ENCODE measurements around the gene ZFP64. TPM values are rescaled to one million over a fixed set of nuclear protein-coding genes. Genes with fewer than 3 reads are reported as not detected.

Gene ZFP64
- polyA plus RNA-seq, 1 experiment: 29.0 TPM

- Histone ChIP-seq H3K4me3 (ENCODE audit: low read depth, low read length) (no peak overlapping the region), H3K36me3 (ENCODE audit: control insufficient read depth, insufficient read depth, low read length) (no peaks in the 10 kb centered on the region), H3K27me3 (ENCODE audit: control insufficient read depth, insufficient read depth, low read length) (no peaks in the 10 kb centered on the region)
- POLR2A ChIA-PET: no interaction called here
- DNase-seq (ENCODE audit: low read depth): no peak
- TF ChIP-seq CTCF (IDR thresholded peaks at IDR 0.05; ENCODE audit: insufficient read depth, low read depth, low read length): no peak
- CTCF ChIA-PET: interaction anchor here (1.0 kb wide), 1 partner anchor 22 kb away, joined by 3 read pairs; no protein-coding TSS in a partner anchor
Observed at GRCh38 chr20:52132337-52132736, 59.2 kb downstream of the ZFP64 start.

GRCh38 chr20:52131048-52131643 lies 60.4 kb downstream of the ZFP64 start:
- TF ChIP-seq CTCF (IDR thresholded peaks at IDR 0.05; ENCODE audit: insufficient read depth, low read depth, low read length): no peak
- Histone ChIP-seq H3K27me3 (ENCODE audit: control insufficient read depth, insufficient read depth, low read length) (no peaks in the 10 kb centered on the region), H3K4me3 (ENCODE audit: low read depth, low read length) (no peak overlapping the region), H3K36me3 (ENCODE audit: control insufficient read depth, insufficient read depth, low read length) (no peaks in the 10 kb centered on the region)
- no peak for DNase-seq (ENCODE audit: low read depth)
- ChIA-PET CTCF (interaction anchor here (0.7 to 1.0 kb wide), 2 partner anchors 21 to 209 kb away, joined by 3 read pairs; no protein-coding TSS in a partner anchor), POLR2A (no interaction called here)

- Histone ChIP-seq H3K36me3 (ENCODE audit: control insufficient read depth, insufficient read depth, low read length) (no peaks in the 10 kb centered on the region), H3K27me3 (ENCODE audit: control insufficient read depth, insufficient read depth, low read length) (no peaks in the 10 kb centered on the region), H3K4me3 (ENCODE audit: low read depth, low read length) (no peak overlapping the region)
- POLR2A ChIA-PET: no interaction called here
- CTCF ChIA-PET: interaction anchor here (0.8 to 3.0 kb wide), 2 partner anchors 9 to 14 kb away, joined by 4 to 24 read pairs; no protein-coding TSS in a partner anchor
- no peak for DNase-seq (ENCODE audit: low read depth)
- TF ChIP-seq CTCF (IDR thresholded peaks at IDR 0.05; ENCODE audit: insufficient read depth, low read depth, low read length): no peak
Observed at GRCh38 chr20:52130406-52130805, 61.2 kb downstream of the ZFP64 start.

- ChIA-PET CTCF (interaction anchor here (0.8 to 3.0 kb wide), 9 partner anchors 8 to 433 kb away, joined by 3 to 25 read pairs (median 5); partner anchors contain the start of gene ZFP64), POLR2A (no interaction called here)
- DNase-seq (ENCODE audit: low read depth): no peak
- H3K27me3 ChIP-seq (ENCODE audit: control insufficient read depth, insufficient read depth, low read length): no peaks in the 10 kb centered on the region
- no peak for TF ChIP-seq CTCF (IDR thresholded peaks at IDR 0.05; ENCODE audit: insufficient read depth, low read depth, low read length)
- H3K4me3 ChIP-seq (ENCODE audit: low read depth, low read length): no peak overlapping the region
- no peaks in the 10 kb centered on the region for H3K36me3 ChIP-seq (ENCODE audit: control insufficient read depth, insufficient read depth, low read length)
Observed at GRCh38 chr20:52129611-52130010, 62.0 kb downstream of the ZFP64 start.

GRCh38 chr20:52127309-52127708 lies 64.3 kb downstream of the ZFP64 start:
- ChIA-PET POLR2A (no interaction called here), CTCF (interaction anchor here (1.1 to 2.3 kb wide), 6 partner anchors 7 to 18 kb away, joined by 3 to 25 read pairs (median 6); no protein-coding TSS in a partner anchor)
- no peak for TF ChIP-seq CTCF (IDR thresholded peaks at IDR 0.05; ENCODE audit: insufficient read depth, low read depth, low read length)

More at GRCh38 chr20:52127309-52127708, 64.3 kb downstream of the ZFP64 start:
- Histone ChIP-seq H3K4me3 (ENCODE audit: low read depth, low read length) (no peak overlapping the region), H3K27me3 (ENCODE audit: control insufficient read depth, insufficient read depth, low read length) (no peaks in the 10 kb centered on the region), H3K36me3 (ENCODE audit: control insufficient read depth, insufficient read depth, low read length) (no peaks in the 10 kb centered on the region)
- DNase-seq (ENCODE audit: low read depth): no peak
